Superior temporal gyrus (tissue), 1 donor: ENCODE results near the gene CYB5R2.

ENCODE experiments used
- DNase-seq: peaks from one replicate; pipeline ENCODE4 v3.0.0-alpha.2; 2016; ENCODE audit errors: extremely low spot score

CYB5R2 gene

DNA sequence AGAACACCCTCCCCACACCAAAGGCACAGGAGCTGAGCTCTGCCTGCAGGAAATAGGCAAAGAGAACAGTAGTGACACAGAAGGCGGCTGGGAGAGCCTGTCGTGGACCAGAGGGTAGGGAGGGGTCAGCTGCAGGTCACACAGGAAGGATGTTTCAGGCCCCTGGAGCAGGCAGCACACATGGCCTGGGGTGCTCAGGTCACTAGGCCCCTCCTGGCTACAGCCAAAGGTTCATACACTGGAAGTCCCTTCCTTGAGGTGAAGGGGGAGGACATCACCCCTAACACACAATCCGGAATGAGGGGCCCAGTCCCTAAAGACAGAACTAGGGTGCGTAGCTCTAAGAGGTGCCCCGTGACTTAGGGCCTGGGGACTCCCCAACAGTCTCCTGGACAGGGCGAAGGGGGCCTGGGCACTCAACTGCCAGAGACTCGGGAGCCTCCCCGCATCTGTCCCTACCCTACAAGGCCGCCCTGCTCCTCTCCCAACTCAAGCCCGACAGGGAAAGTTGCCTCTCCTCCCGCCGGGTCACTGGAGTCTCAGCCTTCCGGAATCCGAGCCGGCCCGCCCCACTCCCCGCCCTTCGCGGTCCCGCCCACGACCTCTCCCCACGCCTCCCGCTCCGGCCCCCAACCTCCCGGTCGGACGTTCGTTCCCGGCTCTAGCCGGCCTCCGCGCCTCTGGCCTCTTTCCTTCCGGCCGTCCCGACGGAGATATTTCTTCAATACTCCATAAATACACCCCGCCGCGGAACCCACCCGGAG is at the start of gene CYB5R2:
TSS of gene CYB5R2 (minus strand) at position 541 of the 764 bp plus-strand sequence. CDS start 675 bp downstream, outside the sequence.
- DNase-seq, result no peak

DNA sequence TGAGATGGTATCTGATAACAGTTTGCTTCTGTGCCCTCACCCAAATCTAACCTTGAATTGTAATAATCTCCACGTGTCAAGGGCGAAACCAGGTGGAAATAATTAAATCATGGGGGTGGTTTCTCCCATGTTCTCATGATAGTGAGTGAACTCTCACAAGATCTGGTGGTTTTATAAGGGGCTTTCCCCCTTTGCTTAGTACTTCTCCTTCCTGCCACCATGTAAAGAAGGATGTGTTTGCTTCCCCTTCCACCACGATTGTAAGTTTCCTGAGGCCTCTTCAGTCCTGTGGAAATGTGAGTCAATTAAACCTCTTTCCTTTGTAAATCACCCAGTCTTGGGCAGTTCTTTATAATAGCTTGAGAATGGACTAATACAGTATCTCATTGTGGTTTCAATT is 41.5 kb upstream of the CYB5R2 start:
- no peak for DNase-seq

- no peak for DNase-seq
Observed at GRCh38 chr11:7706377-7706776, 33.1 kb upstream of the CYB5R2 start, which contains the start of gene OVCH2. Gene OVCH2 (minus strand): TSS chr11:7706477. CDS start chr11:7706394, 83 bp downstream.

DNA sequence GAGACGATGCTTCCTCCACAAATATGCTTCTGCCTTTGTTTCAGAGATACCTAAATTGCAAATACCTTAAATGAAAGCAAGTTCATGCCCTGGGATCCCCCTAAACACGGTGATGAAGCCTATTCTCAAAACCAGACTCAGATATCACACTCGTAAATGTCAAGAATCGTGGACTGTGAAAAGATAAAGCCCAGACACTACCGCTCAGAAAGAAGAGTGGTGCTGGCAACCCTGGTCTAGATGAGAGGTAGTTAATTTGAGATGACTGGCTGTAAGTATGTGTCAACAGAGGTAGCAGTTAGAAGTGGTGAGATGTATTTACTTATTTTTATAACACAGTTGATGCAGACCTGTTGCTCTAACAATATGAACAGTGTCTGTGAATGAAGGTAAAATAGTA is 30.4 kb upstream of the CYB5R2 start:
- no peak for DNase-seq

GRCh38 chr11:7696424-7696823 is 23.1 kb upstream of the CYB5R2 start:
- DNase-seq, result no peak

DNA sequence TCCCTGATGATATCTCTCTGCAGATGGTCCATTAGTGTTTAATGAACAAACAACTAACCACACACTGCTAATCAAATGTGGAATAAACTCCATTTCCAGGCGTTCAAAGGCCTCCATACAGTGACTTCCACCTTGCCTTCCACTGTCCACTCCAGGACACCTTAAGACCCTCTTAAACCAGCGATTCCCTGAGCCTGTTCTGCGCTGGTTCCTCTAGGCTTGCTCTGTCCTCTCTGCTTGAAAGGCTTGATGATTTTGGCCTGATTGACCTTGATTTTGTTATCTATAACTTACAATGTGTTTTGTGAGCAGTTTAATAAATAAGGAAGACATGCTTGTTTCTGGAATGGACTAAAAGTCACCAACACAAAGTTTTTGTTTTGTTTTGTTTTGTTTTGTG is 20.9 kb upstream of the CYB5R2 start:
- no peak for DNase-seq

DNA sequence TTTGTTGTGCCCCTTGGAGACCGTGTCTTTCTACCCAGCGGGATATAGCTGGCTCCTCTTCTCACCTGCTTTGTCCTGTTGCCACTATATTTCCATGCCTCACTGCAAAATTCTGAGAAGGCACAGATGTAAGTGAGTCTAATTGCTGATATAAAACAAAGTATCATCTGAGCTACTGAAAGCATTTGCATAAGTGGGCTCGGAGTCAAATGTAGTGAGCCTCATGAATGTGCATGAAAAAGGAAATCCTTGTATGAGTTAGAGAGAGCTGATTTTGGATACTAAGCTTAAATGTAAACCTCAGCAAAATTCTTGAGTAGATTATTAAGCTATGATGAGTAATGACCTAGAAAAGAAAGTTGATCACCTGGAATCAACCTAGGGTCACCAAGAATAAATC is 19.1 kb upstream of the CYB5R2 start:
- DNase-seq, result no peak

- DNase-seq, result no peak
Observed at GRCh38 chr11:7691759-7692350, 18.6 kb upstream of the CYB5R2 start.

DNA sequence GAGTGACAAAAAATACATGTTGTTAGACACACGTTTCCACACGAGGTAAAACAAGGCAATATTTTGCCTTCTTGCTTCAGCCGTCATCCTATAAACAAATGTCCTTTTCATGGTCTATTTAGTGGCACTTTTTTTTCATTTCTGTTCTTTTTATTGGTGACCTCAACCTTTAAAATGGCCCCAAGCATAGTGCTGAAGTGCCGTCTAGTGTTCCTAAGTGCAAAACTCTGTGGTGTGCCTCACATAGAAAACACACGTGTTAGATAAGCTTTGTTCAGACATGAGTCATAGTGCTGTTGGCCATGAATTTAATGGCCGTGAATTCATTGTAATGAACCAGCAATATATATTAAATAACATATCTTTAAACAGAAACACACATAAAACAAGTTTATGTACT is 17.3 kb upstream of the CYB5R2 start:
- no peak for DNase-seq

DNA sequence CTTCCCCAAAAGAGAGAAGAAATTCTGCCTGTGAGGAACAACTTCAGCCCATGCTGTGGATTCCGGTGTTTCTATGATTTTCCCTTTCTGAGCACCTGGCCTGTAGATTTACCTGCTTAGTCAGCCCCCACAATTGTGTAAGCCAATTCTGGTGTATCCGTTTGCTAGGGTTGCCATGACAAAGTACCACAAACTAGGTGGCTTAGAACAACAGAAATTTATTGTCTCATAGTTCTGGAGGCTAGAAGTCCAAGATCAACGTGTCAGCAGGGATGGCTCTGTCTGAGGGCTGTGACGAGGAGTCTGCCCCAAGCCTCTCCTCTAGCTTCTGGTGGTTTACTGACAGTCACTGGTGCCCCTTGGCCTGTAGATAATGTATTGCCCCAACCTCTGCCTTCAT is 15.9 kb upstream of the CYB5R2 start:
- no peak for DNase-seq

GRCh38 chr11:7688238-7688826 is 15.0 kb upstream of the CYB5R2 start:
- DNase-seq, result peak; percentile 76

- DNase-seq, result no peak
Observed at GRCh38 chr11:7687386-7687785, 14.1 kb upstream of the CYB5R2 start.

DNA sequence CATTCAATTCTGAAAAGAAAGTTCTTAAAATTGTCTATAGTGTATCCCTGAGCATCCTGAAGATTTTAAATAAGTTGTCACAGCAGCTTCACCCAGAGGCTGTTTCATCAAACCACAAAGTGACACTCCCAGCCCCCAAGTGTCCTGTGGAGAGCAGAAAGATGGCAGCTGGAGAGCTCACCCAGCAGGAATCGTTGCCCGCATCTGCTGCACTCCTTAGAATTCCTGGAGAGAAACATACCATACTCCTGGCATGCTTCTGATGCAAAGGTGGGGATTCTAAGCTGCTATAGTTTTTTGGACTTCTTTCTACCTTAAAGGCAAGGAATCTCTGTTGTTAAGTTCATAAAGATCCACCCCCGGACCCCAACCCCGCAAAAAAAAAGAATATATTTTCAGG is 13.5 kb upstream of the CYB5R2 start:
- no peak for DNase-seq

DNA sequence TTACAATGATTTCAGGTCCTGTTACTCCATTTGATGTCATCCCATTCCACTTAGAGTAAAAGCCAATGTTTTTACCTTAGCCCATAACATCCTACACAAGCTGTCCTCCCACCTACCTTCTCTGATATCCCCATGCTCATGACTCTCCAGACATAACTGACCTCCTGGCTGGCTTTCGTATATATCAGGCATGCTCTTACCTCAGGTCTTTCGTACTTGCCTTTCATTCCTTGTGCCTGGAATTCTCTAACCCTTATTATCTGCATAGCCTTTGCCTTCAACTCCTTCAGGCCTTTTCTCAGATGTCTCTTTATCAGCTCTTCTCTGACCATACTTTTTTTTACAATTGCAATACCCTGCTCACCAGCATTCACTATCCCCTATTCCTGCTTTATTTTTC is 10.3 kb upstream of the CYB5R2 start:
- DNase-seq, result no peak

DNA sequence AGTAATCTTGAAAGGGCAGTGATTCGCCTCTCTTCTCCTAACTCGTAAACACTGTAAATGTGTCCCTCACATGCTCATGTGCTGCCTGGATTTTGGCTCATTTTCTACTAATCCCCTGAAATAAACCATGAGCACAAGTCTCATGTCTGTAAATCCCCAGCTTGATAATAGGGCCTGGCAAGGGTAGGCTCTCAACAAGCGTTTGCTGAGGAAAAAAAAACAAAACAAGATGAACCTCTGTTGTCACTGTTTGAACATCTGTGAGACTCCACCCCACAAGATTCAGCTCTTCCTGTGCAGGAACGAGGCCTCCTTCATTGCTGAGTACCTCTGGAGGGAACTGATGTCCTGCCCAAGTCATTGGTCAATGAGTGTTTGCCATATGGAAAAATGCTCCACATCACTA is 4.5 kb upstream of the CYB5R2 start:
- no peak for DNase-seq

GRCh38 chr11:7677071-7677470 is 3.8 kb upstream of the CYB5R2 start:
- DNase-seq, result no peak

- no peak for DNase-seq
Observed at GRCh38 chr11:7675631-7676030, 2.3 kb upstream of the CYB5R2 start.

DNA sequence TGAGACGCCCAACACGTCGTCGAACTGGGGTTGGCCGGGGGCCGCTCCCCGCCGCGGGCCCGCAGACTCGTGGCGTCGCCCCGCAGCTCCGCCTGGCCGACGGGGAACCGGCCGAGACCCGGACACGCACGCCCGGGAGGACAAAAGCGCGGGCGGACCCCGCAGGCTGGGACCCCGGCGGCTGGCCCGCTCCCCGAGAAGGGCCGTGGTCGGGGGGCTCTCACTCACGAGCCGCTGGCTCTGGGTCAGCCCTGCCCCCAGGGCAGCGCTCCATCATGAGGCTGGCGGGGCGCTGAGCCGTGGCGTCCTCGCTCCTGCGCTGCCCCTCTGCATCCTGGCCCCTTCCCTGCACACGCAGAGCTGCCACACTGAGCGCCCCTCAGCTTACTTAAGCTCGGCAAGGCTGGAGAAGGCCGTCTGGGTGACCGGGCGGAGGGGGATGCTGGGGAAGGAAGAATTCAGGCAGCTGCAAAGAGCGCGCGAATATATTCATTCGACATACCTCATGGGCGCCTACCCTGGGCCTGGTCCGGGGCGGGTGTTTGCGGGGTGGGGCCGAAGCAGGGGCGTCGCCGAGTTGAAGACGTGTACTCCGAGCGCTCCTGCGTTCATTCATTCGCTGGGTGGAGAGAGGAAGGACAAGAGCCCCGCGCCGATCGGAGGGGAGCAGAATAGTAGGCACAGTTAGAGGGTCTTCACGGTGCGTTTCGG is 579 bp upstream of the CYB5R2 start:
- no peak for DNase-seq

DNA sequence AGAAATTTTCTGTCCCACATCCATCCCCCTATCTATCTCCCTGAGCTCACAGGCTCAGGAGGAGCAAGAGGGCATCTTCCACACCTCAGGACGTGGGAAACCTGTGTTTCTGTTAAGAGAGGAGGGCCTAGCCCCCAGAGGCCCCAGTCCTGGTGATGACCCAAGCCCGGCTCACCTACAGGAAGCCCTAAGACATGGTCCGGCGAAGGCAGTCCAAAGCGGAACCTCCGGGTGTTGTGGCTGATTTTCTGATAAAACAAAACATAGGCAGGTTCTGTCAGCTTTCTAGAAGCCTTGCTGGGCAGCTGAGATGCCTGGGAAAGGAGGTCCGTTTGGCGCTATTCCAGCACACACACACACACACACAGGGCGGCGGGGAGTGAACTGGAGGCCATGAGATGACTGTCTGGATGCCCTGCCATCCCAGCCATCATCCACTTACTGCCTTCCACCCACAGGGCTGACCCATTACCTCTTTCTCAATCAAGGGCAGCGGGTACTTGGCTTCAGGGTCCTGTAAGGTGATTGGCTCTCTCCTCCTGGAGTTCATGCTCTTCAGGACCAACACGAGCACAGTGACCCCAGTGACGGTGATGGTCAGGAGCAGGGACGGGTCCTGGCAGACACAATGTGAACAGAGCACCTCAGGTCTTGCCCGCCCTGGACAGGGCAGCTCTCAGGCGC is 882 bp downstream of the CYB5R2 start:
- no peak for DNase-seq

DNA sequence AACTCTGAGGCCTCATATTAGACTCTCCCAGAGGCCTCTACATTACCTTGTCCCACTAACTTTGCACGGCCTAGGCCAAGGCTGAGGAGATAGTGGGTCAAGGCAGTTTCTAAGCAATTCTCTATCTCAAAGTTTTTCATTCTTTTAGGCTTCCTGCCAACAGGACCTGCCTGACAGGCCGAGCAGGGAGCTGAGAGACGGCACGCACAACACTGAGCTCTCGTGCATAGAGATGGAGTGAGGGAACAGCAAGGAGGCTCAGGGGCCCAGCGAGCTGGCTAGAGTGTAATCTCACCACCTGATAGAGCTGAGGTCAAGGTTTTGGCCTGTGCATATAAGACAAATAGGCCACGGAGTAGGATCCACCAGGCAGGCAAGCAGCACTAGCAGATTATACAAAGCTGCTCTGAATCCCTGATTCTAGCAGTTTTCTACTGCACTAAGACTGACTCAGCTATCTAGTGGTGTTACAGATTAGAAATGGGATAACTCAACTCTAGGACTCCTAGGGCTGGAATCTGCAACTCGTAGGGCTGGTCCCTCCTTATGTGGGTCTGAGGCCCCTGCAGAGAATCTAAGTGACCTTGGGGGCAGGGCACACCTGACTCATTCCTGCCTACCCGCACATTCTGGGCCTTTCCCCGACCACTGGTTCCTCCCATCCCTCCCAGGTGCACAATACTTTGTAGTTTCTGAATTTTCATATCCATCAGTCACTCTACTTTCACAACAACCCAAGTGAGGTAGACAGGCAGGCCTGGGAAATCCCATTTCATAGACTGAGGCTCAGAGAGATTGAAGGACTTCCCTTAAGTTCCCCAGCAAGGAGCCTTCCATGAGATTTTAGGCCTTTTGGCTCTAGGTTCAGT is 1.7 kb downstream of the CYB5R2 start:
- no peak for DNase-seq

GRCh38 chr11:7670641-7671040 is 2.7 kb downstream of the CYB5R2 start:
- no peak for DNase-seq
